NCI-H2227 treated with DMSO at 0.1 percent for 48 hours (cell line): ENCODE results near the gene FAM222B.
"Not testable (repeated sequence)": the region's sequence is repeated elsewhere in the genome, so short reads cannot be mapped to it uniquely, and the experiment has no call there.

Experiments
- DNase-seq: peaks from one replicate; lab custom pipeline; 2025; lab: John Stamatoyannopoulos, UW

The FAM222B gene

DNA sequence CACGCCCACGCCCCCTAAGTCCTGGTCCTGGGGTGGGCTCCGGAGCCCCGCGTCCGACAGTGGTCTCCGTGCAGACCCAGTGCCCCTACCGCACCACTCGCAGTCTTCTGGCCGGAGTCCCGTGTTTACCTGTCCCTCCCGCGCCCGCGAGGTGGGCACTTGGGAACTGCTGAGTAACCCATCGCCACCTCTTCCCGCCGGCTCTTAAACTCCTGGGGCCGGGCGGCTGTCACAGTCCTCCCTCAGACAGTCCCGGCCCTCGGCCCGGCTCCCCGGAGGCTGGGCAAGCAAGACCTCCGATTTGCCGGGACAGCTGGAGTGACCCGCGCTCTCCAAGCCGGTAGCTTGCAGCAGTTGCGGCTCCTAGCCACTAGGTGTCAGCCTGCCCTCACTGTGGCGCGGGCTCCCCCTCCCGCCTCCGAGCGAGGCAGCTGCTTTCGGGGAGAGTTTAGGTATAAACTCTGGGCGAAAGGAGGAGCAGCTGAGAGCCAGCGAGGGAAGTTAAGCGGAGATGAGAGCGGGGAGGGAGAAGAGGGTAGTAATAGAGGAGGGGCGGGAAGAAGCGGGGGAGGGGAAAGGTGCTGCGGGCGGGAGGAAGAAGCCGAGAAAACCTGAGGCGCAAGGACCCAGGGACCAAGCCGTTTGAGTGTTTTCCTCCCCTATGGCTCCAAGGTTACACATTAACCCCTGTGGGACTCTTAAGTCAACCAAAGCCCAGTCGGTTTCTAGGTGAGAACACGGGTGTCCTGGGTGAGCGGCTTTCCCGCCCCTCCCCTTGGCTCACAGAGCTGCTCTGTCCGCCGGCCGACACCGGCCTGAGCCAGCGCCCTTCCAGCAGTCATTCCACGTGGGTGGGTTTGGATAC, 115.7 kb downstream of the FAM222B start:
- peak; percentile 91 for DNase-seq

GRCh38 chr17:28726226-28726626, 116.4 kb downstream of the FAM222B start, which contains the start of gene TLCD1:
TLCD1 (minus strand) TSS chr17:28726233; CDS start chr17:28726097, 136 bp downstream.
- DNase-seq: no peak

DNA sequence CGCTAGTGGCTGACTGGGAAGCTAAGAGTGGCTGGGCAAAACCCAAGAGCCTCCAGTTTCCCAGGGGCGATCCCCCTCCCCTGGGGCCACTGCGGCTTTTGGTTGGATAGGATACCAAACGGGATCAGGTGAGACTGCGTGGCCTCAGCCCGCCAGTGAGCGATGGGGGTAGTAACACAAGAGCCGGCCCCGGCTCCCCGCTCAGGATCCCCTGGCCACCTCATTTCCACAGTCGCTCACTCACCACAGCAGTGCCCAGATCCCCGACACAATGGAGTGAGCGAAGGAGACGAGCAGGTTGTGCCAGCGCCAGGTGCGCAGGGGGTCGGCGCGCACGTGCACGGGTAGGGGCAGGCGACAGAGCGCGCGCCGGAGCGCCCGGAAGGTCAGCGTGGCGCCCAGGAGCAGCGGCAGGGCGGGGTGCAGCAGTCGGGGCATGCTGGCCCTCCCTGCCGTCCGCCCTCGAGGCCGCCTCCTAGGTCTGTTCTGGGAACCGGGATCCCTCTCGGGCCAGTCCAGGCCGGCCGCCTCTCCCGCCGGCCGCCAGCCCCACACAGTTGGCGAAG, 116.8 kb downstream of the FAM222B start:
- peak; percentile 21 for DNase-seq

GRCh38 chr17:28725166-28725659, 117.4 kb downstream of the FAM222B start:
- peak; percentile 41 for DNase-seq

- DNase-seq: no peak
These were observed 118.0 kb downstream of the FAM222B start for GRCh38 chr17:28724500-28725165.

GRCh38 chr17:28723836-28724499, 118.6 kb downstream of the FAM222B start:
- not testable (repeated sequence) for DNase-seq

DNA sequence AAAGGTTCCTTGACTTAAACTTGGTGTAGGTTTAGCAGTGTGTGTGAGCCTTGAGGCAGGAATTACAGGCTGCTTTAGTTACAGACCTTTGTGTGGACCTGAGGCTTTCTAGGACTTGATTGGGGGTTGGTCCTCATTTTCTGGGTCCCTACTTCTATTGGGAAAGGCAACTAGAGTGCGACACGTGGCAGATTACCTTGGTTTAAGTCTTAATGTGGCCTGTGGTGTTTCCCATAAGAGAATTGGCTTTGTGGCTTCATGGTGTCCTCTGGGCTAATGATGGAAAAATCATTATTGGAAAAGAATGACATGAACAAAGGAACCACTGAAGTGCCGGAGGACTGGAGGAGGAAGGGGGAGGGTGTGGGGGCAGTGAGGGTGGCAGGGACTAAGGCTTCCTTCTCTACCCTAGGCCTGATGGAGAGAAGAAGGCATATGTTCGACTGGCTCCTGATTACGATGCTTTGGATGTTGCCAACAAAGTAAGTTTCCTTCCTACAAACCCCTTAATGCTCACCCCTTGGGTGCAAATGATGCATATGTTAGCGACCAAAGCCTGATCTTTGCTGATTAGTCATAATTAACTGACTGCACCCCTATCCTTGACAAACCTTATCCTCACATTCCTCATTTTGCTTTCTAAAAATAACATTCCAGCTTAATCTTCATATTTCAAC, 119.3 kb downstream of the FAM222B start:
- no peak for DNase-seq

- no peak for DNase-seq
These were observed 120.0 kb downstream of the FAM222B start for GRCh38 chr17:28722417-28723158.

DNA sequence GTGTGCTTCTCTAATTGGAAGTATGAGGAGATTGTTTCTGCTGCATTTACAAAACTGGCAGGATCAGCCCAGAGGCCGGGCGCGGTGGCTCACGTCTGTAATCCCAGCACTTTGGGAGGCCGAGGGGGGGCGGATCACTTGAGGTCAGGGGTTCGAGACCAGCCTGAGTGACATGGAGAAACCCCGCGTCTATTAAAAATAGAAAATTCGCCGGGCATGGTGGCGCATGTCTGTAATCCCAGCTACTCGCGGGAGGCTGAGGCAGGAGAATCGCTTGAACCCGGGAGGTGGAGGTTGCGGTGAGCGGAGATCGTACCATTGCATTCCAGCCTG, 121.6 kb downstream of the FAM222B start:
- not testable (repeated sequence) for DNase-seq

DNA sequence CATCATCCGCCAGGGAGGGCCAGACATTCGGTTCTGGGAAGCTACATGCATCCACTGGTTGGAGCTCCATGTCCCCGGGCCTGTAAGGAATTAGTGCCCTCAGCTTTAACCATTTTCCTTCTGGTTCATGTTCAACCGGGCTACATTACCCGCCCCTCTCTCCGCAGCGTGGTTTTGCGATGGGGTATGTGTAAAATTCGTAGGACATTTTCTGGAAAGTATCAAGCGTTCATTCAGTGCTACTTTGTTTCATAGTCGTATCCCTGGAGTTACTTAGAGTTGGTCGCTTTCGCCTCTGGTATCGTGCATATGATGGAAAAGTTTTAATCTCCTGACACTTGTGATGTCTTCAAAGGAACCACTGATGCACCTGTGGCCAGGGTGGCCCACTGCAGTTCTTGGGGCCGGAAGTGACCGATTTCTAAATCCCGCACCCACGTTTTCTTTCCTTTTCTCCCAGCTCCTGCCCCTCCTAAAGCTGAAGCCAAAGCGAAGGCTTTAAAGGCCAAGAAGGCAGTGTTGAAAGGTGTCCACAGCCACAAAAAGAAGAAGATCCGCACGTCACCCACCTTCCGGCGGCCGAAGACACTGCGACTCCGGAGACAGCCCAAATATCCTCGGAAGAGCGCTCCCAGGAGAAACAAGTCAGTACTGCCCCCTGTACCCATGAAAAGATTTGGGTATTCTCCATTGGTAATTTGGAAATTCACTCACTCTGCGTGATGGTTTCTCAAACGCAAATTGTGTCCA, 122.2 kb downstream of the FAM222B start:
- no peak for DNase-seq

GRCh38 chr17:28719021-28719433, 123.6 kb downstream of the FAM222B start:
- no peak for DNase-seq

- no peak for DNase-seq
These were observed 124.1 kb downstream of the FAM222B start for GRCh38 chr17:28718333-28719020.

GRCh38 chr17:28717578-28718332, 124.8 kb downstream of the FAM222B start, which contains the start of gene RAB34:
RAB34 (minus strand) TSS chr17:28717868; CDS start chr17:28717266, 602 bp downstream.
- DNase-seq: no peak

DNA sequence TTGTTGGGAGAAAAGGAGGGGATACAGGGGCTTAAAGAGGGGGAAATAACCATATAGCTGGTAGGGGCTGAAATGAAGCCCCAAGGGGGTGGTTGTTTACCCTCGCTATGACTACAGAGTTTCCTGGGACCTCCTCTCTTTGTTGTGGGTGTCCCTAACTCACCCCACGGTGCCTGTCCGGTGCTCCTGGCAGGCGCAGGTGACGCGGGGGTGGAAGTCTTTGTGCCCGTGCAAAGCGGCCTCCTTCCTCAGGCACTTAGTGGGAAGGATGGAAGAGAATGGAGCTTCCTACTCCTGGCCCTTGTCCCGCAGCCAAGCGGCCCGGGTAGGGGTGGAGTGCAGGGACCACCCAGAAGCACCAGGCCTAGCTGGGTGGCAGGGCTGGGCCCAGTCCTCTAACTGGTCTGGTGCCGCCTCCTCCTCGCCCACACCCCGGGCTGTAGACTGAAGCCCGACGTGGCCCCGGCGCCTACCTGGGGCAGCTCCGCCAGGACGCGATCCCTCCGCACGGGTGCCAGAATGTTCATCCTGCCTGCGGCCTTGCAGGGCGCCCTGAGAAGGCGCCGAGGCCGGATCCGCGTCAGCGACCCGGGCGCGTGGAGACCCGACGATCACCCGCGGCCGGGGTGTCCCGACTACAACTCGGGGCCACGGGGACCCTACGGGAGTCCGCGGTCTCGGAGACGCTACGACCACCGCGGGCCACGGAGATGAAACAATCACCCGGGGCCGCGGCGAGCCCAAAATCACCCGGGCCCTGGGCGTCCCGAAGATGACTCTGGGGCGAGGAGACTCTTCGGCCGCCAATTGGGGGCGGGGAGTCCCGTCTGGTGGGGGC, 125.6 kb downstream of the FAM222B start:
- no peak for DNase-seq

DNA sequence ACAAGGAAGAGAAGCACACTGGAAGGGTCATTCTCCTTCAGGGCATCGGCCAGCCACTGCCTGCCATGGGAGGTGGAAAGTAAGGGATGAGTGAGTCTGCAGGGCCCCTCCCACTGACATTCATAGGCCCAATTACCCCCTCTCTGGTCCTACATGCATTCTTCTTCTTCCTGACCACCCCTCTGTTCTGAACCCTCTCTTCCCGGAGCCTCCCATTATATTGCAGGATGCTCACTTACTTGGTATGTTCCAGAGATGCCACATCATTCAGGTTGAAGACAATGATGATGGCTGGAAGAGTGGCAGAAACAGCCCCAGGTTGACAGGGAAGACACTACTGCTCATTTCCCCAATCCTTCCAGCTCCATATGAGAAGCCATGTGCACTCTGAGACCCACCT, 127.4 kb downstream of the FAM222B start:
- no peak for DNase-seq

DNA sequence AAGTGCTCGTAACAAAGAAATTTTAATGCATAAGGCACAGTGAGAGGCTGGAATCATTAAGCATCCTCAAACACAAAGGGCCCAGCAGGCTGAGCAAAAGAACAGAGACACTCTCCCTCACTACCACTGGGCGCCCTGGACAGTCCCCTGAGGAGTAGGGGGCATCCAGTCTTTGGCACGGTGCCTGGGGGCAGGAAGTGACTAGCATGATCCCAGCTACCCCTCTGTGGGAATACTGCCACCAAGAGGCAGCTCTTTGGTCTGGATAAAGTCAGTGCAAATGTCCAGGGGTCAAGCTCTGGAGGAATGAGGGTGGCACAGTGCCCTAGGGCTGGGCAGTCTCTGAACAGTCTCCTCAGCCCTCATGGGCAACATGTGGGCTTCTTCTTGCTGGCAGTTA, 128.3 kb downstream of the FAM222B start:
- no peak for DNase-seq

GRCh38 chr17:28712705-28713415, 129.7 kb downstream of the FAM222B start:
- DNase-seq: no peak
